Vagina (tissue), 2 donors: ENCODE data around the gene VPREB3. TPM values are rescaled to one million over a fixed set of nuclear protein-coding genes. Genes with fewer than 3 reads are reported as not detected.

ENCODE experiments used
- DNase-seq, 2 donors: peaks; one replicate each; pipeline ENCODE4 v3.0.0-alpha.2; 2017; ENCODE audit errors: extremely low spot score in 2 of 2
- H3K27ac ChIP-seq: fragments of 200-600 bp; sonication (generic); one replicate; pipeline ENCODE4 v1.5.1; 2019
- H3K27me3 ChIP-seq: fragments of 200-600 bp; sonication (generic); one replicate; pipeline ENCODE4 v1.5.1; 2019
- H3K36me3 ChIP-seq, 2 donors: fragments of 200-600 bp; sonication (generic); one replicate each; pipeline ENCODE4 v1.5.1; 2017 to 2019
- H3K4me1 ChIP-seq: fragments of 200-600 bp; sonication (generic); one replicate; pipeline ENCODE4 v1.5.1; 2019
- H3K4me3 ChIP-seq, 2 donors: fragments of 200-600 bp; sonication (generic); 1 replicate in 1 of 2; 2 replicates in 1 of 2; pipeline ENCODE4 v1.5.1; 2016 to 2019
- H3K9me3 ChIP-seq: fragments of 200-600 bp; sonication (generic); one replicate; pipeline ENCODE4 v1.5.1; 2019
- POLR2A ChIP-seq, 2 donors: fragments of 450-650 bp; IDR thresholded peaks; one replicate each; pipeline ENCODE4 v1.6.1; 2017; ENCODE audit warnings: antibody characterized with exemption in 2 of 2, mild to moderate bottlenecking in 2 of 2, moderate library complexity in 2 of 2
- POLR2AphosphoS5 ChIP-seq, 2 donors: sonication (generic); formaldehyde crosslinking; IDR thresholded peaks; one replicate each; pipeline ENCODE4 v1.9.0; 2017; ENCODE audit warnings: antibody characterized with exemption in 2 of 2, mild to moderate bottlenecking in 2 of 2, low read depth in 1 of 2; ENCODE audit not compliant: insufficient read depth in 1 of 2
- intact Hi-C: fragments of 100-400 bp; cut with DNase I; formaldehyde crosslinking; loops from one replicate; pipeline ENCODE4 v1.15.1; 2023
- total RNA-seq: library from RNA; depleted of rRNA; stranded (reverse); fragments of >200 nt; gene quantifications from one replicate; pipeline ENCODE4 v1.2.3, GENCODE V29; 2016
- TF ChIP-seq, protein P1 (sequence below), 3 experiments: fragments of 450-650 bp in 2 of 3; fragments of 200-600 bp in 1 of 3; sonication (generic) in 1 of 3; IDR thresholded peaks; one replicate each; pipeline ENCODE4 v1.5.1; 2017 to 2019; ENCODE audit warnings: antibody characterized with exemption in 3 of 3, mild to moderate bottlenecking in 2 of 3, moderate library complexity in 2 of 3

The VPREB3 gene
- total RNA-seq, 1 donor from 2014 or later = not detected

DNA sequence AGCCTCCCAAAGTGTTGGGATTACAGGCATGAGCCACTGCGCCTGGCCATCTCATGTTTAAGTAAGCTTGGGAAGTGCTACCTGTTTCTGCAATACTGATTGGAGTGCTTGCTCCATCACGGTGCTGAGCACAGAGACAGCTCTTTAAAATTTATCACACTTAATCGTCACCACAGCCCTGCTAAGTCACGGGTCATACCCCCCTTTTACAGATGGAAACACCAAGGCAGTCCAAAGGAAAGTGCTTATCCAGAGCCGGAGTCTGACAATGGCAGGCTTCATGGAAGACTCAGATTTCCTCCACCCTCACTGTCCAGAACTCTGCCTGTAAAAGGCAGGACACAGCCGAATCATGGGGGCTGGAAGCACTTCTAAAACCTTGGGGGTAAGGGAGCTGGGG, 5.8 kb upstream of the VPREB3 start:
- Histone ChIP-seq H3K27me3 (no peaks in the 10 kb centered on the region), H3K4me3 (no peak overlapping the region), H3K9me3 (no peaks in the 10 kb centered on the region), H3K4me1 (peaks cover 24% of the 10 kb centered on the region), H3K36me3 (no peaks in the 10 kb centered on the region), H3K27ac (no peak overlapping the region)
- TF ChIP-seq POLR2A (IDR thresholded peaks at IDR 0.05) = no peak
- TF ChIP-seq POLR2AphosphoS5 (IDR thresholded peaks at IDR 0.05; ENCODE audit: insufficient read depth in 1 of 2, low read depth in 1 of 2) = no peak
- TF ChIP-seq, protein P1, sequence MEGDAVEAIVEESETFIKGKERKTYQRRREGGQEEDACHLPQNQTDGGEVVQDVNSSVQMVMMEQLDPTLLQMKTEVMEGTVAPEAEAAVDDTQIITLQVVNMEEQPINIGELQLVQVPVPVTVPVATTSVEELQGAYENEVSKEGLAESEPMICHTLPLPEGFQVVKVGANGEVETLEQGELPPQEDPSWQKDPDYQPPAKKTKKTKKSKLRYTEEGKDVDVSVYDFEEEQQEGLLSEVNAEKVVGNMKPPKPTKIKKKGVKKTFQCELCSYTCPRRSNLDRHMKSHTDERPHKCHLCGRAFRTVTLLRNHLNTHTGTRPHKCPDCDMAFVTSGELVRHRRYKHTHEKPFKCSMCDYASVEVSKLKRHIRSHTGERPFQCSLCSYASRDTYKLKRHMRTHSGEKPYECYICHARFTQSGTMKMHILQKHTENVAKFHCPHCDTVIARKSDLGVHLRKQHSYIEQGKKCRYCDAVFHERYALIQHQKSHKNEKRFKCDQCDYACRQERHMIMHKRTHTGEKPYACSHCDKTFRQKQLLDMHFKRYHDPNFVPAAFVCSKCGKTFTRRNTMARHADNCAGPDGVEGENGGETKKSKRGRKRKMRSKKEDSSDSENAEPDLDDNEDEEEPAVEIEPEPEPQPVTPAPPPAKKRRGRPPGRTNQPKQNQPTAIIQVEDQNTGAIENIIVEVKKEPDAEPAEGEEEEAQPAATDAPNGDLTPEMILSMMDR (IDR thresholded peaks at IDR 0.05) = no peak
- no peak for DNase-seq
- intact Hi-C loops = no loop called here

DNA sequence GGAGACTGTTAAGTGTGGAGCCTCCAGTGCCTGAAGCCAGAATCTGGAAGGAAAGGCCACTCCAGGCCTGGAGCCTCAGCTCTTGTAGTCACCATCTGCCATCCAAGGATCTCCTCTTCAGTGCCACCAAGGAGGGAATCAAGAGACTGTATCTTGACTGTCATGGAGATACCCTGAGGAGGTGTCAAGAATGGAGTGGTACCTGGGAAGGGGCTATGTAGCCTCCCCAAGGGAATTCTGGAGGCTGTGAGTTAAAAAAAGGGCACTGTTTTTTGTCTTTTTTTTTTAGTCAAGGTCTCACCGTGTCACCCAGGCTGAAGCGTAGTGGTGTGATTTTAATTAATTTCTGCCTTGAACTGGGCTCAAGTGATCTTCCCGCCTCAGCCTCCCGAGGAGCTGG, 5.3 kb upstream of the VPREB3 start:
- intact Hi-C loops = no loop called here
- Histone ChIP-seq H3K36me3 (no peaks in the 10 kb centered on the region), H3K27ac (no peak overlapping the region), H3K27me3 (no peaks in the 10 kb centered on the region), H3K4me1 (peaks cover 19% of the 10 kb centered on the region), H3K4me3 (no peak overlapping the region), H3K9me3 (no peaks in the 10 kb centered on the region)
- TF ChIP-seq, protein P1 (IDR thresholded peaks at IDR 0.05) = no peak
- TF ChIP-seq POLR2A (IDR thresholded peaks at IDR 0.05) (no peak), POLR2AphosphoS5 (IDR thresholded peaks at IDR 0.05; ENCODE audit: insufficient read depth in 1 of 2, low read depth in 1 of 2) (no peak)
- no peak for DNase-seq

DNA sequence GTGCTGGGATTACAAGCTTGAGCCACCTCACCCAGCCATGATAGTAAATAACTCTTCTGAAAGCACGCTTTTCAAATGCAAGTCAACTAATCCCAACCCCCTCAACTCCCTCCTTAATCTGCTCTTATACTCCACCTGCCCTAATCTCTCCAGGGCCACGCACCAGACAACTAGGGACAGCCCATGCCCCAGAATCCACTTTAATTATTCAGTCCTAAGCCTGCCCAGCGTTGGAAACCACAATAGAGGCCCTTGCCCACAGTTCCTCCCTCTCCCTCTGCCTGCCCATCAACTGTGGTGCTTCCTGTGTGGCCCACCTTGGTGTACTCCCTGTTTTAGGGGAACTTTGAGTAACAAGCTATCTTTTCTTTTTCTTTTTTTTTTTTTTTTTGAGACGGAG, 2.7 kb upstream of the VPREB3 start:
- intact Hi-C loops = no loop called here
- H3K27me3 ChIP-seq = no peaks in the 10 kb centered on the region
- DNase-seq = no peak
- TF ChIP-seq POLR2A (IDR thresholded peaks at IDR 0.05) (no peak), POLR2AphosphoS5 (IDR thresholded peaks at IDR 0.05; ENCODE audit: insufficient read depth in 1 of 2, low read depth in 1 of 2) (no peak)
- TF ChIP-seq, protein P1 (IDR thresholded peaks at IDR 0.05) = no peak
- no peak overlapping the region for H3K27ac ChIP-seq
- H3K9me3 ChIP-seq = no peaks in the 10 kb centered on the region
- H3K4me3 ChIP-seq = no peak overlapping the region
- peaks cover under 1% of the 10 kb centered on the region for H3K4me1 ChIP-seq
- H3K36me3 ChIP-seq = no peaks in the 10 kb centered on the region

DNA sequence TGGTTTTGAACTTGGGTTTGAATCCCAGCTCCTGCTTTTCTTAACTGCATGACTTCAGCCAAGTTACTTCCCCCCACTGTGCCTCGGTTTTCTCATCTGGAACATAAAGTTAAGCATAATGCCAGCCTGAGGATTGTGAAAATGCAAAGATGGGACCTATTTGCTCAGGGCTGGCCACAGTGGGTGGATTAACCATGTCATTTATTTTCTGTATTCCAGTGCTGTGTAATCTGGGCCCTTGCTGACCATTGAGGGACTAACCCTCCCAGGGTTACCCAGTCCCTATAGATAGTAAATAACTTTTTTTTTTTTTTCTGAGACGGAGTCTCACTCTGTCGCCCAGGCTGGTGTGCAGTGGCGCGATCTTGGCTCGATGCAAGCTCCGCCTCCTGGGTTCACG, 1.5 kb upstream of the VPREB3 start:
- intact Hi-C loops = no loop called here
- Histone ChIP-seq H3K4me3 (no peak overlapping the region), H3K9me3 (no peaks in the 10 kb centered on the region), H3K36me3 (no peaks in the 10 kb centered on the region), H3K4me1 (peaks cover 8% of the 10 kb centered on the region), H3K27ac (no peak overlapping the region), H3K27me3 (no peaks in the 10 kb centered on the region)
- no peak for TF ChIP-seq POLR2AphosphoS5 (IDR thresholded peaks at IDR 0.05; ENCODE audit: insufficient read depth in 1 of 2, low read depth in 1 of 2)
- TF ChIP-seq POLR2A (IDR thresholded peaks at IDR 0.05) = no peak
- TF ChIP-seq, protein P1 (IDR thresholded peaks at IDR 0.05) = no peak
- DNase-seq = no peak

DNA sequence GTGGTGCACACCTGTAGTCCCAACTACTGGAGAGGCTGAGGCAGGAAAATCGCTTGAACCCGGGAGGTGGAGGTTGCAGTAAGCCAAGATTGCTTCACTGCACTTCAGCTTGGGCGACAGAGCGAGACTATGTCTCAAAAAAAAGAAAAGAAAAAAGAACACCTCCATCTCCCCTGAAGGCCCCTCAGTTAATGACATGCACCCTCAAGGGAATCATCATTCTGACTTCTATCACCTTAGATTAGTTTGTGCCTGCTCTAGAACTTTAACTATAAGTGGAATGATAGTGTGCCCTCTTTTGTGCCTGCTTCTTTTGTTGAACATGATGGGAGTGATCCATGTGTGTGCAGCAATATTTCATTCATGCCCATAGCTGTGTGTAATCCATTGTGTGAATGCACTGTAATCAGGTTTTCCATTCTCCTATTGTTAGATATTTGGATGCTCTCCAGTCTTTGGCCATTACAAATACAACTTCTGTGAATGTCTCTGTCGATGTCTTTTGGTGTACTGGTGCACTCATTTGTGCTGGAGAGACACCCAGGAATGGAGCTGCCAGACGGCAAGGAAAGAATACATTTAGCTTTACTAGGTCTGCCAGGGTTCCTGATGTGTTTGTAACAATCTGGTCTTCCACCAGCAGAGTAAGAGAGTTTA, 883 bp upstream of the VPREB3 start:
- H3K4me3 ChIP-seq = no peak overlapping the region
- no peaks in the 10 kb centered on the region for H3K36me3 ChIP-seq
- no peaks in the 10 kb centered on the region for H3K27me3 ChIP-seq
- no peak for DNase-seq
- intact Hi-C loops = no loop called here
- no peak overlapping the region for H3K27ac ChIP-seq
- H3K9me3 ChIP-seq = no peaks in the 10 kb centered on the region
- TF ChIP-seq POLR2A (IDR thresholded peaks at IDR 0.05) (no peak), POLR2AphosphoS5 (IDR thresholded peaks at IDR 0.05; ENCODE audit: insufficient read depth in 1 of 2, low read depth in 1 of 2) (no peak)
- TF ChIP-seq, protein P1 (IDR thresholded peaks at IDR 0.05) = no peak
- peaks cover 13% of the 10 kb centered on the region for H3K4me1 ChIP-seq
